ENCODE results near the gene ZNF614. TPM values are rescaled to one million over a fixed set of nuclear protein-coding genes. Genes with fewer than 3 reads are reported as not detected.

Gene ZNF614
- total and polyA plus RNA-seq, 2 of the 13 experiments (the other 11 are each of a cell fraction or from before 2014, with no cell fraction given), result 13.0 to 22.8 TPM

GRCh38 chr19:52028027-52028779 is at the start of gene ZNF614 (continued):
- TF ChIP-seq, protein P1, sequence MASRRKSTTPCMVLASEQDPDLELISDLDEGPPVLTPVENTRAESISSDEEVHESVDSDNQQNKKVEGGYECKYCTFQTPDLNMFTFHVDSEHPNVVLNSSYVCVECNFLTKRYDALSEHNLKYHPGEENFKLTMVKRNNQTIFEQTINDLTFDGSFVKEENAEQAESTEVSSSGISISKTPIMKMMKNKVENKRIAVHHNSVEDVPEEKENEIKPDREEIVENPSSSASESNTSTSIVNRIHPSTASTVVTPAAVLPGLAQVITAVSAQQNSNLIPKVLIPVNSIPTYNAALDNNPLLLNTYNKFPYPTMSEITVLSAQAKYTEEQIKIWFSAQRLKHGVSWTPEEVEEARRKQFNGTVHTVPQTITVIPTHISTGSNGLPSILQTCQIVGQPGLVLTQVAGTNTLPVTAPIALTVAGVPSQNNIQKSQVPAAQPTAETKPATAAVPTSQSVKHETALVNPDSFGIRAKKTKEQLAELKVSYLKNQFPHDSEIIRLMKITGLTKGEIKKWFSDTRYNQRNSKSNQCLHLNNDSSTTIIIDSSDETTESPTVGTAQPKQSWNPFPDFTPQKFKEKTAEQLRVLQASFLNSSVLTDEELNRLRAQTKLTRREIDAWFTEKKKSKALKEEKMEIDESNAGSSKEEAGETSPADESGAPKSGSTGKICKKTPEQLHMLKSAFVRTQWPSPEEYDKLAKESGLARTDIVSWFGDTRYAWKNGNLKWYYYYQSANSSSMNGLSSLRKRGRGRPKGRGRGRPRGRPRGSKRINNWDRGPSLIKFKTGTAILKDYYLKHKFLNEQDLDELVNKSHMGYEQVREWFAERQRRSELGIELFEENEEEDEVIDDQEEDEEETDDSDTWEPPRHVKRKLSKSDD (CRISPR knock-in tag; IDR thresholded peaks at IDR 0.05; ENCODE audit: low read depth), result peak; percentile 81
- TF ChIP-seq PAXIP1 (CRISPR knock-in tag; conservative IDR thresholded peaks at IDR 0.05), result peak; percentile 32
- TF ChIP-seq CHCHD3 (CRISPR knock-in tag; IDR thresholded peaks at IDR 0.05), result no peak
- TF ChIP-seq BHLHE40 (IDR thresholded peaks at IDR 0.05; ENCODE audit: low read length), result no peak
- TF ChIP-seq, protein P2, sequence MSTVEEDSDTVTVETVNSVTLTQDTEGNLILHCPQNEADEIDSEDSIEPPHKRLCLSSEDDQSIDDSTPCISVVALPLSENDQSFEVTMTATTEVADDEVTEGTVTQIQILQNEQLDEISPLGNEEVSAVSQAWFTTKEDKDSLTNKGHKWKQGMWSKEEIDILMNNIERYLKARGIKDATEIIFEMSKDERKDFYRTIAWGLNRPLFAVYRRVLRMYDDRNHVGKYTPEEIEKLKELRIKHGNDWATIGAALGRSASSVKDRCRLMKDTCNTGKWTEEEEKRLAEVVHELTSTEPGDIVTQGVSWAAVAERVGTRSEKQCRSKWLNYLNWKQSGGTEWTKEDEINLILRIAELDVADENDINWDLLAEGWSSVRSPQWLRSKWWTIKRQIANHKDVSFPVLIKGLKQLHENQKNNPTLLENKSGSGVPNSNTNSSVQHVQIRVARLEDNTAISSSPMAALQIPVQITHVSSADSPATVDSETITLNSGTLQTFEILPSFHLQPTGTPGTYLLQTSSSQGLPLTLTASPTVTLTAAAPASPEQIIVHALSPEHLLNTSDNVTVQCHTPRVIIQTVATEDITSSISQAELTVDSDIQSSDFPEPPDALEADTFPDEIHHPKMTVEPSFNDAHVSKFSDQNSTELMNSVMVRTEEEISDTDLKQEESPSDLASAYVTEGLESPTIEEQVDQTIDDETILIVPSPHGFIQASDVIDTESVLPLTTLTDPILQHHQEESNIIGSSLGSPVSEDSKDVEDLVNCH (CRISPR knock-in tag; IDR thresholded peaks at IDR 0.05), result no peak
- peak; percentile 89 for TF ChIP-seq ZNF317 (CRISPR knock-in tag; IDR thresholded peaks at IDR 0.05)
- no peak for TF ChIP-seq AGO1 (IDR thresholded peaks at IDR 0.05; ENCODE audit: low read depth, low read length, poor library complexity, severe bottlenecking)
- TF ChIP-seq E2F5 (CRISPR knock-in tag; conservative IDR thresholded peaks at IDR 0.05), result no peak
- TF ChIP-seq MTA1 (CRISPR knock-in tag; IDR thresholded peaks at IDR 0.05; ENCODE audit: borderline replicate concordance), result peak; percentile 70; the same call in 1 of the 2 replicates
- no peak for TF ChIP-seq LCORL (IDR thresholded peaks at IDR 0.05)
- TF ChIP-seq LCORL (CRISPR knock-in tag; IDR thresholded peaks at IDR 0.05), result peak; percentile 81
- TF ChIP-seq, protein P3, sequence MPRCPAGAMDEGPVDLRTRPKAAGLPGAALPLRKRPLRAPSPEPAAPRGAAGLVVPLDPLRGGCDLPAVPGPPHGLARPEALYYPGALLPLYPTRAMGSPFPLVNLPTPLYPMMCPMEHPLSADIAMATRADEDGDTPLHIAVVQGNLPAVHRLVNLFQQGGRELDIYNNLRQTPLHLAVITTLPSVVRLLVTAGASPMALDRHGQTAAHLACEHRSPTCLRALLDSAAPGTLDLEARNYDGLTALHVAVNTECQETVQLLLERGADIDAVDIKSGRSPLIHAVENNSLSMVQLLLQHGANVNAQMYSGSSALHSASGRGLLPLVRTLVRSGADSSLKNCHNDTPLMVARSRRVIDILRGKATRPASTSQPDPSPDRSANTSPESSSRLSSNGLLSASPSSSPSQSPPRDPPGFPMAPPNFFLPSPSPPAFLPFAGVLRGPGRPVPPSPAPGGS (CRISPR knock-in tag; IDR thresholded peaks at IDR 0.05), result peak; percentile 72
- no peak for TF ChIP-seq ZBTB42 (CRISPR knock-in tag; IDR thresholded peaks at IDR 0.05)
- TF ChIP-seq ZNF230 (CRISPR knock-in tag; IDR thresholded peaks at IDR 0.05), result peak; percentile 84; the same call in 1 of the 2 replicates
- TF ChIP-seq ZNF598 (CRISPR knock-in tag; IDR thresholded peaks at IDR 0.05; ENCODE audit: borderline replicate concordance), result peak; percentile 78; the same call in 1 of the 2 replicates
- no peak for TF ChIP-seq ADNP (CRISPR knock-in tag; IDR thresholded peaks at IDR 0.05)
- no peak for TF ChIP-seq PPARG (CRISPR knock-in tag; conservative IDR thresholded peaks at IDR 0.05)
- no peak for TF ChIP-seq ZNF550 (CRISPR knock-in tag; IDR thresholded peaks at IDR 0.05; ENCODE audit: borderline replicate concordance)
- TF ChIP-seq ZNF644 (CRISPR knock-in tag; IDR thresholded peaks at IDR 0.05; ENCODE audit: low read depth), result peak; percentile 49; the same call in 1 of the 2 replicates

All from HepG2 (cell line).